Right lung (tissue), 5 donors: Measurements from ENCODE around the gene ID4. TPM values are rescaled to one million over a fixed set of nuclear protein-coding genes. Genes with fewer than 3 reads are reported as not detected.

Experiments used
- DNase-seq, 2 donors: peaks; one replicate each; pipeline ENCODE4 v3.0.0-alpha.2; 2013
- polyA plus RNA-seq, 5 donors: library from polyadenylated mRNA; unstranded; fragments of 120-200 nt; gene quantifications; one replicate each; pipeline versions ENCODE4 v1.2.1 to v1.2.3, GENCODE V29; 2013; ENCODE audit warnings: inconsistent platforms in 1 of 5, low replicate concordance in 1 of 5; ENCODE audit not compliant: insufficient read length in 5 of 5, insufficient read depth in 1 of 5

ID4 gene
- polyA plus RNA-seq, 5 donors, result 41.5 to 57.5 (median 46.0) TPM

GRCh38 chr6:19827903-19828302 is 9.3 kb upstream of the ID4 start:
- DNase-seq, result no peak

- DNase-seq, result no peak
Observed at GRCh38 chr6:19830171-19830570, 7.0 kb upstream of the ID4 start.

GRCh38 chr6:19831358-19831757 is 5.8 kb upstream of the ID4 start:
- DNase-seq, result no peak

- DNase-seq, result no peak
Observed at GRCh38 chr6:19833947-19834346, 3.2 kb upstream of the ID4 start.

- no peak for DNase-seq
Observed at GRCh38 chr6:19834858-19835257, 2.3 kb upstream of the ID4 start.

- DNase-seq, result no peak
Observed at GRCh38 chr6:19835605-19836004, 1.6 kb upstream of the ID4 start.

GRCh38 chr6:19837511-19838441 is 606 bp downstream of the ID4 start:
- DNase-seq, result peak in 1 of 2 donors; percentile 42

GRCh38 chr6:19838442-19839236 is 1.5 kb downstream of the ID4 start:
- peak; percentile 48 to 64 for DNase-seq

GRCh38 chr6:19839237-19839546 is 2.0 kb downstream of the ID4 start:
- DNase-seq, result no peak

- DNase-seq, result no peak
Observed at GRCh38 chr6:19839788-19840187, 2.6 kb downstream of the ID4 start.

- DNase-seq, result no peak
Observed at GRCh38 chr6:19841181-19841580, 4.0 kb downstream of the ID4 start.

GRCh38 chr6:19842030-19842615 is 5.0 kb downstream of the ID4 start:
- DNase-seq, result no peak

GRCh38 chr6:19844689-19845088 is 7.5 kb downstream of the ID4 start:
- no peak for DNase-seq

- DNase-seq, result no peak
Observed at GRCh38 chr6:19845266-19846041, 8.3 kb downstream of the ID4 start.

GRCh38 chr6:19848465-19849029 is 11.4 kb downstream of the ID4 start:
- DNase-seq, result no peak

- DNase-seq, result no peak
Observed at GRCh38 chr6:19849196-19849595, 12.0 kb downstream of the ID4 start.

GRCh38 chr6:19849755-19850154 is 12.6 kb downstream of the ID4 start:
- DNase-seq, result no peak

GRCh38 chr6:19851241-19852089 is 14.3 kb downstream of the ID4 start:
- DNase-seq, result peak; percentile 65 to 78

GRCh38 chr6:19852090-19852457 is 14.9 kb downstream of the ID4 start:
- DNase-seq, result no peak

GRCh38 chr6:19852927-19853326 is 15.8 kb downstream of the ID4 start:
- no peak for DNase-seq
